HG02981 (cell line): ENCODE results near the gene SDCBP2.

ENCODE experiments used
- ATAC-seq: cut with Tn5 transposase; IDR thresholded peaks from one replicate; pipeline ENCODE4 v1.9.1; 2021; ENCODE audit warnings: mild to moderate bottlenecking, moderate library complexity; ENCODE audit not compliant: unreplicated experiment

Gene SDCBP2

GRCh38 chr20:1328680-1329330, at the start of gene SDCBP2:
SDCBP2 (minus strand) TSS chr20:1329139; CDS start chr20:1320416, 8,723 bp downstream.
- no peak for ATAC-seq

GRCh38 chr20:1378735-1379125, 49.8 kb upstream of the SDCBP2 start:
- no peak for ATAC-seq

DNA sequence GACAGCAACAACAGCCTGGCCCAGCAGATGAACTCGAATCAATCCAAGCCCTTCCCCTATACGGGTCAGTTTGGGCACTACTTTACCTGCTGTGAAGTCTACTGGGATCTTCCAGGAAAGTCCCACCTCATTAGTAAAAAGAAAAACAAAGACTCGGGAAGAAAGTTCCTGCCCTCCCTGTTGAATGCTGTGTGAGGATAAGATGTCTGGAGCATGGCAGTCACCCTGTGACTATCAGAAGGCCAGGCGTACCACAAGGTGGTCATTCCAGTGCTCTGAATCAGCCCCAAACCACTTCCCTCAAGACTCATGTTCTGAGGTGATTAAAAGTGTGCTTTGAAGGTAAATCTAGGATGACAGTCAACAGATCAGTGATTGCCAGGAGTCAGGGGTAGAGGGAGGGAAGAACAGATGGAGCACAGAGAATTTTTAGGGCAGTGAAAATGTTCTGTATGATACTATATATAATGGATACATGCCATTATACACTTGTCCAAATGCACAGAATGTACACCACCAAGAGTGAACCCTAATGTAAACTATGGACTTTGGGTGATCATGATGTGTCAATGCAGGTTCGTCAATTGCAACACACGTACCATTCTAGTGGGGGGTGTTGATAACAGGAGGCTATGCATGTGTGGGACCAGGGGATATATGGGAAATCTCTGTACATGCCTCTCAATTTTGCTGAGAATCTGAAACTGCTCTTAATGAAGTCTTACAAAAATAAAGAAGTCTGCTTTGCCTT, 49.2 kb upstream of the SDCBP2 start:
- no peak for ATAC-seq

GRCh38 chr20:1377341-1377871, 48.5 kb upstream of the SDCBP2 start:
- ATAC-seq = no peak

DNA sequence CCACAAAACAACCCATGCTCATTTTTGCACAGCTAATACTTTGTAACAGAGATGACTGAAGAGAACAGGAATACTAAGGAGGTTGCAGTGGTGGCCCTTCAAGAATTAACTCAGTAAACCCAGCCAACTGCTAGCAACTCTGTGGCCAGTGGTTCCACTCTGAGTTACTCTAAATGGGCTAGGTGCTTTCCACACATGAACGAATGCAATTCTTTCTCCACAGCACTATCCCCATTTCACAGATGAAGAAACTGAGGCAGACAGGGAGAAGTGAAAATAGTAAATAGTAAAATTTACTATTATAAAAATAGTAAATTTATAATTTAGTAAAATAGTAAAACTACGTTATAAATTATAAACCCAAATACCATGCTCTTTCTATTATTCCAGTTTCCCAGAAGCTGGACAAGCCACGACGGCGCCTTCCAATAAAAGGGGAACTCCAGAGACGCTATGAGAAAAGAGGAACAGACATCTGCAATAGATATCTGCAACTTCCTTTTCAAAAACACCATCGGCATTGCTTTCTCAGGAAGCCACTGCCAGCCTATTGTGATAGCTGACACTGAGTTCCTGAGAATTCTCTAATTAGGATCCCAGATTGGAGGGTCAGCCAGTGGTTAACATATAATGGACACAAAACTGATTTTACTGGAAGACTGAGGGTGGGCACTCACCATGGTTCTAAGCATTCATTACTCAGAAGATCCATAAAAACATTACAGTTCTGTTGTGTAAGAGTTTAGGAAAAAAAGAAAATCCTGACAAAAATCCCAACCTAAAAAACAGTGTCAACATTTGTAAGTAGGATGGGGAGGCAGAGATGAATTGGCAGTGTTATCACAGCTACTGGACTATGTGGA, 47.7 kb upstream of the SDCBP2 start:
- ATAC-seq = no peak

DNA sequence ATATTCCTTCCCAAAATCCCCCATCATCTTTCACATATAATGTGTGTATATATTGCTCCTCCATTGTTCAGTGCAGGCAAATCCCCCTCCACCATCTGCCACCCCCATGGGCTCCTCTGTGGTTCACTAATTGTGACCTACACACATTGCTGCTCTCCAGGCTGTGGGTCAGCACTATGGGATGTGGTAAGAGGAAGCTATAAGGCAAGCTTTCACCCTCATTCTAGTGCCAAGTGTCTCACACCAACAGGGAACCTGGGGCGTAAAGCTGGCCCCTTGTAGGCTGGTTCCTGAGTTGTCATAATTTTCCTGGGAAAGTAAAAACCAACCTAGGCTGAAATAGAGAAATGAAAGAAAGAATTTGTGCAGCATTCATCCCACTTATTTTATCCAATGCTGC, 47.1 kb upstream of the SDCBP2 start:
- ATAC-seq = no peak

- no peak for ATAC-seq
Measured at GRCh38 chr20:1375515-1375914, 46.6 kb upstream of the SDCBP2 start.

GRCh38 chr20:1374246-1374645, 45.3 kb upstream of the SDCBP2 start:
- no peak for ATAC-seq

- ATAC-seq = no peak
Measured at GRCh38 chr20:1373614-1374013, 44.7 kb upstream of the SDCBP2 start.

DNA sequence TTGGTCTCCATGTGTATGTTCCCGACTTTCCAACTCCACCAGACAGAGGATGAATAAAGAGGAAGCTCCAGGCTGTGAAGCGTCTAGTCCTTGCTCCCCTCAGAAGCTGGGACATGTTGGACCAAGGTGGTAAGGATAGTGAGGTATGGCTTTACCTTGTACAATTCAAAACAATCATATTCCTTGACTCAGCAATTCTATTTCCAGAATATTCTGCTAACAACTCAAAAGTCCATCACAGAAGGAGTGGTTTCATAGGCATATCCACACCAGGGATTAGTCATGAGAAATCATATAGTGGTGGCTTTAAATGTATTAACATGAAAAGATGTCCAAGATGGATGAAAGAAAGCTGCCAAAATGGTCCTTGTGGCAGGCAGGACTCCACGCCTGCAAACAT, 44.1 kb upstream of the SDCBP2 start:
- ATAC-seq = no peak

- no peak for ATAC-seq
Measured at GRCh38 chr20:1371830-1372539, 43.0 kb upstream of the SDCBP2 start.

- no peak for ATAC-seq
Measured at GRCh38 chr20:1371202-1371782, 42.4 kb upstream of the SDCBP2 start.

GRCh38 chr20:1370548-1371110, 41.7 kb upstream of the SDCBP2 start:
- ATAC-seq = no peak

DNA sequence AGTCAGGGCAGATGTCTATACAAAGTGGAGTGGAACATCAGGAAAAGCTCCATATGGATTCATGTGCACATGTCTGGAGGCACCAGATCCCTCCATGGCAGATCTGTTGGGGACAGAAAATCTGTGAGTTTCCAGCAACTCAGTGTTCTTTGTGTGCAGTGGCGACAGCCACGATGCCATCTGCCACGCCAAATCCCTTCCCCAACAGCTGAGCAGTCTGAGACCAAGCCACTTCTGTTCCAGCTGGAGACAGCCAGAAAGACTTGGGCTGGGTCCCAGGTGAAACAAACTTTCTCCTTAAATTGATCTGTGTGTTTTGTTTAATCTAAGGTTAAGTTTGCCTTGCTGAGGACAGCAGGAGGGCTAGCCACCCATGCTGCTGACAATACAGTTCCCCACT, 41.0 kb upstream of the SDCBP2 start:
- ATAC-seq = no peak

DNA sequence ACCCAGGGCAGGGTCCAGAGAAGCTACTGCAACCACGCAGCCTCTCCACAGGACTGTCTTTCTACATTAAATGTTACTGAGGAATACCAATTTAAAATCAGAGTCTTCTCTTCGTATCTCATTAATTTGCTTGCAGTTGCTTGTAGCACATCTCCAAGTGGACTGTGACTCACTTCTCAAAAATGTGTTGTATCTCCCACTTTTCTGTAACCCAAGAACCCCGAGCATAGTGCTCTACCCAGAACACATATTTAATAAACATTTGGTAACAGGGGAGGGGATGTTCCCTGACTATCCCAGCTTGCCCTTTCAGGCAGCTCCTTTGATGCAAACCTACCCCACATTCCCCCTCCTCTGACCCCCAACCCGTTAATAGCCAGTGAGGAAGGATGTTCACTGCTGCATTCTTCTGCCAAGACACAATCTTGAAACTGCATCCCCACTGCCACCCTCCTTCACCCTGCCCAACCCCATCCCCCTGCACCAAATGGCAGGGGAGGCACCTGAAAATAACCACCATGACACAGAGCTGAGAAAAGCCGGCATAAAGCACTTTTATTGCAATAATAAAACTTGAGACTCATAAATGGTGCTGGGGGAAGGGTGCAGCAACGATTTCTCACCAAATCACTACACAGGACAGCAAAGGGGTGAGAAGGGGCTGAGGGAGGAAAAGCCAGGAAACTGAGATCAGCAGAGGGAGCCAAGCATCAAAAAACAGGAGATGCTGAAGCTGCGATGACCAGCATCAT, 39.7 kb upstream of the SDCBP2 start:
- ATAC-seq = no peak

GRCh38 chr20:1367479-1367878, 38.5 kb upstream of the SDCBP2 start:
- ATAC-seq = no peak

- no peak for ATAC-seq
Measured at GRCh38 chr20:1364106-1364505, 35.2 kb upstream of the SDCBP2 start.

GRCh38 chr20:1363522-1363921, 34.6 kb upstream of the SDCBP2 start:
- ATAC-seq = no peak

- ATAC-seq = no peak
Measured at GRCh38 chr20:1362484-1362883, 33.5 kb upstream of the SDCBP2 start.
